Kidney epithelial cell (primary cell): ENCODE data around the gene CIPC. TPM values are rescaled to one million over a fixed set of nuclear protein-coding genes. Genes with fewer than 3 reads are reported as not detected.

Source experiments
- DNase-seq: peaks from one replicate; pipeline ENCODE4 v3.0.0-alpha.2; 2010; ENCODE audit warnings: low read depth
- H3K27me3 ChIP-seq: 2 replicates; pipeline ENCODE4 v1.6.0; 2011; ENCODE audit warnings: low read length; ENCODE audit not compliant: control insufficient read depth, insufficient read depth
- H3K36me3 ChIP-seq: 2 replicates; pipeline ENCODE4 v1.5.1; 2011; ENCODE audit warnings: low read length; ENCODE audit not compliant: control insufficient read depth, insufficient read depth
- H3K4me3 ChIP-seq: 2 replicates; pipeline ENCODE4 v1.5.1; 2011; ENCODE audit warnings: low read depth, mild to moderate bottlenecking, control low read depth, low read length
- CTCF ChIP-seq: IDR thresholded peaks from 2 replicates; pipeline ENCODE4 v1.5.1; 2011; ENCODE audit warnings: mild to moderate bottlenecking, moderate library complexity, low read length, control low read depth, inconsistent platforms; ENCODE audit not compliant: insufficient read depth, poor library complexity, severe bottlenecking
- total RNA-seq: library from RNA; depleted of rRNA; stranded (reverse); fragments of >200 nt; gene quantifications from 2 replicates; pipeline ENCODE4 v1.2.3, GENCODE V29; 2015

CIPC gene
- total RNA-seq, 1 donor from 2014 or later, result 15.9 TPM

DNA sequence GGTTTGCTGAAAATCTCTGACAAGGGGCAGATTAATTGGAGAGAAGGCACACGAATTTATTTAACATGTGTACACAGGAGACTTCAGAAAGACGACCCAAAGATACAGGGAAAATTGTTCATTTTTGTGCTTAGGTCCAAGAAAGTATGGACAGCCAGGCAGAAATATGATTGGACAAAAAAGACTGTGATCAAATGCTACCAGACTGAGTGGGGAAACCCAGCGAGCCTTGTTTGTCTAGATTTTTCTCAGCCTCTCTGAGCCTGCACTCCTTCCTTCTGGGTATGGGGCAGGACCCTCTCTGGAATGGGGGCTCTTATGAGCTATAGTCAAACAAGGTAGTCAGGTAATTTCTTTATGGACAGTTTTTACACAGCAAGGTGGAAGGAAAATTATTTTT is 10.4 kb upstream of the CIPC start:
- H3K36me3 ChIP-seq, result no peaks in the 10 kb centered on the region
- TF ChIP-seq CTCF, result no peak
- H3K4me3 ChIP-seq, result no peak overlapping the region
- no peaks in the 10 kb centered on the region for H3K27me3 ChIP-seq
- DNase-seq, result no peak

GRCh38 chr14:77088219-77088618 is 9.8 kb upstream of the CIPC start:
- H3K27me3 ChIP-seq, result no peaks in the 10 kb centered on the region
- H3K4me3 ChIP-seq, result no peak overlapping the region
- H3K36me3 ChIP-seq, result no peaks in the 10 kb centered on the region
- no peak for DNase-seq
- TF ChIP-seq CTCF, result no peak

- no peak for TF ChIP-seq CTCF
- DNase-seq, result no peak
- no peaks in the 10 kb centered on the region for H3K27me3 ChIP-seq
- H3K4me3 ChIP-seq, result no peak overlapping the region
- no peaks in the 10 kb centered on the region for H3K36me3 ChIP-seq
These were observed 9.4 kb upstream of the CIPC start for GRCh38 chr14:77088645-77089044.

GRCh38 chr14:77091518-77091917 is 6.5 kb upstream of the CIPC start:
- H3K4me3 ChIP-seq, result no peak overlapping the region
- no peak for DNase-seq
- no peaks in the 10 kb centered on the region for H3K27me3 ChIP-seq
- no peaks in the 10 kb centered on the region for H3K36me3 ChIP-seq
- no peak for TF ChIP-seq CTCF

DNA sequence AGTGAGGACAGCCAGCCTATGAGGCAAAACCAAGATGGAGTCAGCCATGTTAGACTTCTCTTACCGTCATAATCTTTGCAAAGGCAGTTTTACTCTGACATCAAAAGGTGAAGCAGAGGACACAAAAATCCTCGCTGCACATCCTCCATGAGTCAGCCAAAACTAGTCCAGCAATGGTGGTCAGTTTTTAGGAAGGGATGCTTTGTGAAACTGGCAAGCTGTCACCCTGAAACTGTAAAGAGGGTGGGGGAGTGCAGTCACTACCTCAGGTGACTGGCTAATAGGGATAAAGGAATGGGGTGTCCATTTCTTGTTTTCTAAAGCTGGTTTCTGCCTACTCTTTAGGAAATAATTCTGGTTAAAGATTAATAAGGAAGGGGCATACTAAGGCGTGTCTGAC is 5.4 kb upstream of the CIPC start:
- no peak for TF ChIP-seq CTCF
- H3K4me3 ChIP-seq, result no peak overlapping the region
- no peak for DNase-seq
- no peaks in the 10 kb centered on the region for H3K27me3 ChIP-seq
- H3K36me3 ChIP-seq, result no peaks in the 10 kb centered on the region

DNA sequence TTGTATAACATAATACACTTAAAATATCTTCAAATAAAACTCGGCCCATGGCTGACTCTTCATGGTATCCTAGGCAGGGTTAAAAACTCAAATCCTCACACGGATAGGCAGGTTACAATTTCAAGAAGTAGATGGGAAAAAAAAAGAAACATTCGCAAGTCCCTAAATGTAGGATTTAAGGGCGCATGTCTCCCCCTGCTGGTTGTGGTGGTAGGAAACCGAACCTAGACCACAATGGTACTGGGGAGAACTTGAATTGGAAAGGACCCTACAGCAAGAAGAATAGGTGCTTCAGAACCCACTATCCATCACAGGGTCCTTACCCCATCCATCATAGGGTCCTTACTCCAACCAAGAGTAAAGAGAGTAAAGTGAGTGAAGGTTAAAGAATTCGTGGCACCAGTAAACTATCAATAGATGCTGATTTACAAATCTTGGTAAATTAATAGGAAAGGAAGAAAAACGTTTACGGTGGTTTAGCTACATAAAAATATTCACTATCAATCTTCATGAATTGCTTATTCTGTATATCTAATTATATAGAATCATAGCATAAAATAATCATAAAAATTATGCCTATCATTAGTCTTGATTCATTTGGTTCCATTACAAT is 3.3 kb upstream of the CIPC start:
- Histone ChIP-seq H3K4me3 (no peak overlapping the region), H3K27me3 (no peaks in the 10 kb centered on the region), H3K36me3 (no peaks in the 10 kb centered on the region)
- TF ChIP-seq CTCF, result peak; percentile 87
- DNase-seq, result no peak
